H1 (cell line): Measurements from ENCODE around the gene DMAC2L. TPM values are rescaled to one million over a fixed set of nuclear protein-coding genes. Genes with fewer than 3 reads are reported as not detected.

Experiments
- EZH2 ChIP-seq: fragments of 200-600 bp; sonication (generic); IDR thresholded peaks from 2 replicates; pipeline ENCODE4 v1.7.1; 2012; ENCODE audit warnings: low read depth, mild to moderate bottlenecking, moderate library complexity, low read length, inconsistent platforms; ENCODE audit not compliant: severe bottlenecking
- SP2 ChIP-seq: IDR thresholded peaks from 2 replicates; pipeline ENCODE4 v1.6.1; 2012; ENCODE audit warnings: mild to moderate bottlenecking, low read length, inconsistent platforms
- TAF7 ChIP-seq: optimal IDR thresholded peaks from 2 replicates; pipeline ENCODE3; 2011; ENCODE audit warnings: low read depth, mild to moderate bottlenecking, inconsistent platforms, low read length, moderate library complexity, borderline replicate concordance
- TEAD4 ChIP-seq: IDR thresholded peaks from 2 replicates; pipeline ENCODE4 v1.6.1; 2012; ENCODE audit warnings: low read depth, low read length, inconsistent platforms, mixed read lengths
- ZNF274 ChIP-seq: IDR thresholded peaks from 2 replicates; pipeline ENCODE4 v1.7.0; 2012; ENCODE audit warnings: low read length, borderline replicate concordance; ENCODE audit errors: extremely low read depth
- polyA plus RNA-seq, 7 experiments: library from polyadenylated mRNA; depleted of rRNA in 3 of 7; stranded (reverse) in 5 of 7; unstranded in 2 of 7; fragments of >200 nt in 5 of 7; fragments of 200-250 nt in 2 of 7; gene quantifications; 1 replicate in 5 of 7; 2 replicates in 1 of 7; 4 replicates in 1 of 7; pipeline versions ENCODE4 v1.2.1 to v1.2.3, GENCODE V29; 2011 to 2013; ENCODE audit warnings: missing spikeins in 2 of 7, mixed read lengths in 2 of 7
- total RNA-seq: library from RNA; stranded (reverse); fragmentation: NEBNext Ultra II Directional; extraction: Animal tissue kit (Norgen Biotek cat#: 25700); gene quantifications from 2 replicates; pipeline ENCODE4 v1.2.1, GENCODE V29; 2021
- TF ChIP-seq, protein P1 (sequence below), 3 experiments: IDR thresholded peaks; 1 replicate in 2 of 3; 2 replicates in 1 of 3; pipeline versions ENCODE4 v1.5.1 to v1.6.1; 2011; ENCODE audit warnings: low read length in 3 of 3, mild to moderate bottlenecking in 3 of 3, inconsistent platforms in 2 of 3, low read depth in 1 of 3, moderate library complexity in 1 of 3; ENCODE audit not compliant: insufficient read depth in 1 of 3; ENCODE audit errors: control extremely low read depth in 1 of 3
- TF ChIP-seq, protein P2 (sequence below): IDR thresholded peaks from 2 replicates; pipeline ENCODE4 v1.6.1; 2011; ENCODE audit warnings: low read depth, mild to moderate bottlenecking, low read length; ENCODE audit not compliant: insufficient read depth

Gene DMAC2L
- total and polyA plus RNA-seq, 2 of the 8 experiments (the other 6 are each of a cell fraction or from before 2014, with no cell fraction given) = 20.3 to 28.9 TPM

- TF ChIP-seq, protein P1, sequence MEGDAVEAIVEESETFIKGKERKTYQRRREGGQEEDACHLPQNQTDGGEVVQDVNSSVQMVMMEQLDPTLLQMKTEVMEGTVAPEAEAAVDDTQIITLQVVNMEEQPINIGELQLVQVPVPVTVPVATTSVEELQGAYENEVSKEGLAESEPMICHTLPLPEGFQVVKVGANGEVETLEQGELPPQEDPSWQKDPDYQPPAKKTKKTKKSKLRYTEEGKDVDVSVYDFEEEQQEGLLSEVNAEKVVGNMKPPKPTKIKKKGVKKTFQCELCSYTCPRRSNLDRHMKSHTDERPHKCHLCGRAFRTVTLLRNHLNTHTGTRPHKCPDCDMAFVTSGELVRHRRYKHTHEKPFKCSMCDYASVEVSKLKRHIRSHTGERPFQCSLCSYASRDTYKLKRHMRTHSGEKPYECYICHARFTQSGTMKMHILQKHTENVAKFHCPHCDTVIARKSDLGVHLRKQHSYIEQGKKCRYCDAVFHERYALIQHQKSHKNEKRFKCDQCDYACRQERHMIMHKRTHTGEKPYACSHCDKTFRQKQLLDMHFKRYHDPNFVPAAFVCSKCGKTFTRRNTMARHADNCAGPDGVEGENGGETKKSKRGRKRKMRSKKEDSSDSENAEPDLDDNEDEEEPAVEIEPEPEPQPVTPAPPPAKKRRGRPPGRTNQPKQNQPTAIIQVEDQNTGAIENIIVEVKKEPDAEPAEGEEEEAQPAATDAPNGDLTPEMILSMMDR (IDR thresholded peaks at IDR 0.05; ENCODE audit: control extremely low read depth in 1 of 3, insufficient read depth in 1 of 3, low read depth in 1 of 3, low read length in 3 of 3) = no peak
- TF ChIP-seq ZNF274 (no peak), EZH2 (no peak), TEAD4 (no peak), SP2 (no peak), TAF7 (no peak)
- TF ChIP-seq, protein P2, sequence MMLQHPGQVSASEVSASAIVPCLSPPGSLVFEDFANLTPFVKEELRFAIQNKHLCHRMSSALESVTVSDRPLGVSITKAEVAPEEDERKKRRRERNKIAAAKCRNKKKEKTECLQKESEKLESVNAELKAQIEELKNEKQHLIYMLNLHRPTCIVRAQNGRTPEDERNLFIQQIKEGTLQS = no peak
Measured at GRCh38 chr14:50357124-50357523, 45.0 kb downstream of the DMAC2L start (continued).
